Stimulated activated CD8-positive, alpha-beta memory T cell treated with anti-CD3 and anti-CD28 coated beads, Interleukin-4, amount 100 ng/mL, for 1 hour (primary cell): ENCODE data around the gene VPS13D.

Source experiments
- DNase-seq, 2 donors: peaks; one replicate each; pipeline ENCODE4 v3.0.0-alpha.2; 2020; ENCODE audit warnings: low read depth in 2 of 2, low spot score in 1 of 2

VPS13D gene

GRCh38 chr1:12333036-12333785 is 103.4 kb downstream of the VPS13D start:
- no peak for DNase-seq

- no peak for DNase-seq
Observed at GRCh38 chr1:12335815-12336214, 106.0 kb downstream of the VPS13D start.

- no peak for DNase-seq
Observed at GRCh38 chr1:12336413-12336812, 106.6 kb downstream of the VPS13D start.

GRCh38 chr1:12338017-12338416 is 108.2 kb downstream of the VPS13D start:
- no peak for DNase-seq

- no peak for DNase-seq
Observed at GRCh38 chr1:12338823-12339222, 109.0 kb downstream of the VPS13D start.

GRCh38 chr1:12339396-12339795 is 109.6 kb downstream of the VPS13D start:
- no peak for DNase-seq

GRCh38 chr1:12339811-12340543 is 110.1 kb downstream of the VPS13D start:
- DNase-seq = no peak

GRCh38 chr1:12340544-12340930 is 110.7 kb downstream of the VPS13D start:
- DNase-seq = no peak

- no peak for DNase-seq
Observed at GRCh38 chr1:12341667-12342066, 111.8 kb downstream of the VPS13D start.

- no peak for DNase-seq
Observed at GRCh38 chr1:12342401-12343003, 112.7 kb downstream of the VPS13D start.

GRCh38 chr1:12343823-12344487 is 114.1 kb downstream of the VPS13D start:
- no peak for DNase-seq

- no peak for DNase-seq
Observed at GRCh38 chr1:12344596-12345349, 114.9 kb downstream of the VPS13D start.

- no peak for DNase-seq
Observed at GRCh38 chr1:12345350-12346217, 115.8 kb downstream of the VPS13D start.

GRCh38 chr1:12346483-12347151 is 116.8 kb downstream of the VPS13D start:
- no peak for DNase-seq

- no peak for DNase-seq
Observed at GRCh38 chr1:12348113-12348512, 118.3 kb downstream of the VPS13D start.

- no peak for DNase-seq
Observed at GRCh38 chr1:12353981-12354380, 124.2 kb downstream of the VPS13D start.

GRCh38 chr1:12356004-12356890 is 126.4 kb downstream of the VPS13D start:
- DNase-seq = no peak

GRCh38 chr1:12358499-12358898 is 128.7 kb downstream of the VPS13D start:
- no peak for DNase-seq
